Activated CD4-positive, alpha-beta T cell treated with anti-CD3 and anti-CD28 coated beads, Interleukin-2, amount 50 U/mL, for 1 hour (primary cell): ENCODE measurements around the gene NLGN3.

ENCODE experiments used
- DNase-seq: peaks from one replicate; pipeline ENCODE4 v3.0.0-alpha.2; 2020

NLGN3 gene

DNA sequence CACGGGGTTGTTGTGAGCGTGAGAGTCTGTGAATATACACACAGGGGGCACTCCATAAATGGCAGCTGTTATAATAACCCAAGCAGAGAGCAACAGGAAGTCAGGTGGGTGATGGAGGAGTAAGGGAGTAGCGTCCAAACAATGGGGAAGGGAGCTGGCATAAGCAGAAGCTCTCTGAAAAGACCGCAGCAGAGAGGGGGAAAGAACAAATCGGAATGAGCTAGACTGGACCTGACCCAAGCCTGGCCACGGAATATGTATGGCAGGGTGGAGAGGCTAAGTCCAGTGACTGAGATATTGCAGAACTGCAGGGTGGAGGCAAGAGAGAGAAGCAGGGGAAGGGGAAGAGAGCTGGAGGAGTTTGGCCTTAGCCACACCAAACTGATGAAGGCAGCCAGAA, 71.8 kb downstream of the NLGN3 start:
- DNase-seq: no peak

DNA sequence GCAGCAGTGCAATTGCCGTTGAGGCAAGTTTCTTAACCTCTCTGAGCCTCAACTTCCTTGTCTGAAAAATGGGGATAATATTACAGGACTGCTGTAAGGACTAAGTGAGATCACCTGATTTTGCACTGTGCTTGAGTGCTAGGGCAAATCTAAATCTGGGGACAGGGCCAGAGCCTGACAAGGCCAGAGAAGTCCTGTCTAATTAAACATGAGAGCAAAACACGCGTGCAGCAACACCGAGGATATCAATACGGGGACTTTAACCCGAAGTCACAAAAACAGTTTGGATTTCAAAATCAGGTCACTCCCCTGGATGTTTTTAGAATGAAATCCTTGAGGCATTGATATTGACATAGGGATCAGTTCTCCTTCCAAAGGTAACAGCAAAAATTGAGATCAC, 72.7 kb downstream of the NLGN3 start:
- DNase-seq: no peak
